MG63 (cell line): Measurements from ENCODE around the gene ESYT3. TPM values are rescaled to one million over a fixed set of nuclear protein-coding genes. Genes with fewer than 3 reads are reported as not detected.
"Not testable (repeated sequence)": the region's sequence is repeated elsewhere in the genome, so short reads cannot be mapped to it uniquely, and the experiment has no call there.

Source experiments
- DNase-seq: peaks from one replicate; pipeline ENCODE4 v3.0.0-alpha.2; 2020
- H3K27me3 ChIP-seq: fragments of 250-450 bp; sonication (Bioruptor Pico); 2 replicates; pipeline ENCODE4 v1.5.1; 2020; ENCODE audit warnings: mild to moderate bottlenecking, moderate library complexity
- H3K36me3 ChIP-seq: fragments of 250-450 bp; sonication (Bioruptor Pico); 2 replicates; pipeline ENCODE4 v1.5.1; 2020; ENCODE audit warnings: mild to moderate bottlenecking, moderate library complexity
- H3K4me3 ChIP-seq: fragments of 250-450 bp; sonication (Bioruptor Pico); 2 replicates; pipeline ENCODE4 v1.5.1; 2020; ENCODE audit warnings: mild to moderate bottlenecking, moderate library complexity
- H3K9me3 ChIP-seq: fragments of 250-450 bp; sonication (Bioruptor Pico); 2 replicates; pipeline ENCODE4 v1.5.1; 2020; ENCODE audit warnings: mild to moderate bottlenecking, moderate library complexity
- total RNA-seq: library from RNA; depleted of rRNA; stranded (reverse); fragments of >200 nt; shearing (Covaris generic); gene quantifications from 2 replicates; pipeline ENCODE4 v1.2.3, GENCODE V29; 2014; ENCODE audit warnings: low replicate concordance

The ESYT3 gene
- total RNA-seq, 1 experiment from 2014 or later: 0.23 TPM

DNA sequence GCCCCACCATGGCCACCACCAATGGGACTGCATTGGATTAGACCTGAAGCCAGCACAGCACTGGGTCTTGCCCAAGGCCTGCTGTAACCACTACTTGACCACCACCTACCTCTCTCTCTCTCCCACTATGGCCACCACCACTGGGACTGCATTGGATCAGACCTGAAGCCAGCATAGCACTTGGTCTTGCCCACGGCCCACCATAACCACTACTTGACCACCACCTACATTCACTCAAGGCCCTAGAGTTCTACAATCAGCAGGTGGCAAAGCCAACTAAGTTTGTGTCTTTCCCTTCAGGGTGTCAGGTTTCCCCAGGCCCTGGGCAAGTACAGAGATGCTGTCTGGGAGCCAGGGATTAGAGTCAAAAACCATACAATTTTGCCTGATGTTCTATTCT, 57.6 kb downstream of the ESYT3 start:
- Histone ChIP-seq H3K9me3 (peaks cover 24% of the 10 kb centered on the region), H3K36me3 (peaks cover 2% of the 10 kb centered on the region; the same call in 1 of the 2 replicates), H3K4me3 (no peak overlapping the region), H3K27me3 (no peaks in the 10 kb centered on the region)
- no peak for DNase-seq

DNA sequence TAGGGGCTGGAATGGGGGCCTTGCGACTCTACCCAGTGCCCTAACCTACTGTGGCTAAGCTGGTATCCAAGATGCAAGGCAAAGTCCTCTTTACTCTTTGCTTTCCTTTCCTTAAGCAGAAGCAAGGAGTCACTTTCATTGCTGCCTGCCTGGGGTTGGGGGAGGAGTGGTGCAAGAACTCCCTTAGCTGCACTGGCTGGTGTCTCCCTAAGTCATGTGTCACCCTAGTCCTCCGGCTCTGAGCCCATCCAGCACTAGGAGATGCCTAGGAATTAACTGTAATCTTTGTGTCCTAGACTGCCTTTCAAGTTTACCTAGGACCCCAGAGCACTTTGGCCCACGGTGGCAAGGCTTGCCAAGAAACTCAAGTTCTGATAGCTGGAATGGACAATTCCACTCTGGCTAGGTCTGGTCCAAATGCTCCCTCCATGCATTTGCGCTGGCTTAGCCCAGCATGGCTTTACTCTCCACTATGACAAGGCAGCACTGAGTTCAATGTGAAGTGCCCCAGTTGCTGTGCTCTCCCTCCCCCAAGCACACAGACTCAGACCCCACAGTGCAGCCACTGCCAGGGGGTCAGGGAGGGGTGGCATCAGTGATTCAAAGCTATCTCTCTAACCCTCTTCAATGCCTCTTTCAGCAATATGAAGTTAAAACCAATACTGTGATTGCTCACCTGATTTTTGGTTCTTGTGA, 58.7 kb downstream of the ESYT3 start:
- H3K9me3 ChIP-seq: peaks cover 16% of the 10 kb centered on the region

DNA sequence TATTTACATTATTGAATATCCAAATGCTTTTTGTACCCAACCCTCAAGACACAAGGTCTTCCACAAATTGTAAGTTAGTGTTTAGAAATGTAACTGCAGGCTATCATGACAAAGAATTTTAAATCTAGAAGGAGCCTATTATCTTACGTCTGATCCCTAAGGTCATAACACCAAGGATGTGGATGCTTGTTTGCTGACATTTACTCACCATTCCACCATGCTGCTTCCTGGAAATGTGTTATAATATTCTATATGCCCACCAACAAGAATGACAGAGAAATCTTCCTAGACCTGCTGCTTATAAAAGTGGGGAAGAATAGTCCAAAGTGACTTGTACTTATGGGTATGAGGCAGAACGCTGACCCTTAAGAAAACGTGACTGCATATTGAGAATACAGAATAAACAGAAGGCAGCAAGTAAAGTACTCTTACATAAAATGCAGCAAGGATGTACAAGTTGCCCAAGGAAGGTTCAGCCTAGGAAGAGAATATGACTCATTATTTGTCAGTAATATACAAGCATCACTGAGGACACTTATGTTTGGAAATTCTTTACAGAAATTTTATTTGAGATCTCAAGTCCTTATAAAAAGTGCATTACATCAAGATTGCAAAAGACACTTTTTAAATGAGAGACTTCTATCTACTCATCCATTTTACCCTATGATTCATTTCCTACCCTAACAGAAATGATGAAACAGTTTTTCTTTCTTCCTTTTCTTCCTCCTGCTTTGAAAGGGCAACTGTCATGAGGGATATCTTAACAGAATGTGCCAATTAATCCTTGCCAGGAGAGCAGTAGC, 59.6 kb downstream of the ESYT3 start:
- DNase-seq: peak; percentile 33
- no peaks in the 10 kb centered on the region for H3K27me3 ChIP-seq
- peaks cover 12% of the 10 kb centered on the region for H3K9me3 ChIP-seq
- no peak overlapping the region for H3K4me3 ChIP-seq
- H3K36me3 ChIP-seq: peaks cover under 1% of the 10 kb centered on the region; the same call in 1 of the 2 replicates

More for the DNA sequence above, 58.7 kb downstream of the ESYT3 start:
- Histone ChIP-seq H3K4me3 (no peak overlapping the region), H3K27me3 (no peaks in the 10 kb centered on the region), H3K36me3 (peaks cover 2% of the 10 kb centered on the region; the same call in 1 of the 2 replicates)
- no peak for DNase-seq

DNA sequence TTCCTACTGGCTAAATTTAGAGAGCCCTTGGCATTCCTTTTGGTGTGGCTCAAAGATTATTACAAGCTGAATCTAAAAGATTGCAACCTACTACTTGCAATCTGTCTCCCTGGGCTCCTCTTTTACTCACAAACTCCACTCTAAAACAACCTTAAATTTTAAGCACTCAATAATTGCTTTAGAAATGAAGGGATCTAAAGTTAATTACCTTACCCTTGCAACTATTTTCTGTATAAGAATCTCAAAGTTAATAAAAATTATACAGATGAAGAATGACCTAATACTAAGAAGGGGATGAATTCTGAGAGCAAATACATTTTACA, 60.2 kb downstream of the ESYT3 start:
- Histone ChIP-seq H3K9me3 (peaks cover 9% of the 10 kb centered on the region), H3K4me3 (no peak overlapping the region), H3K27me3 (no peaks in the 10 kb centered on the region), H3K36me3 (no peaks in the 10 kb centered on the region)
- DNase-seq: no peak

DNA sequence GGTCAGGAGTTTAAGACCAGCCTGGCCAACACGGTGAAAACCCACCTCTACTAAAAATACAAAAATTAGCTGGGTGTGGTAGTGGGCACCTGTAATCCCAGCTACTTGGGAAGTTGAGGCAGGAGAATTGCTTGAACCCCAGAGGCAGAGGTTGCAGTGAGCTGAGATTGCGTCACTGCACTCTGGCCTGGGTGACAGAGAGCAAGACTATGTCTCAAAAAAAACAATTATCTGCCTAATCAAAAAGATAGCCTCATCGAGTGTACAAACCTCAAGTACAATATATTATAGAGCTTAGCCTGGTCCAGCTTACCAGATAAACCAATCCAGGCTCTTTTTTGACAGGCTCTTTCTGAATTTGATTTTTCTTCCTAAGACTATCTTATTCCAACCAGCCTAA, 61.2 kb downstream of the ESYT3 start:
- not testable (repeated sequence) for DNase-seq, H3K27me3 ChIP-seq

DNA sequence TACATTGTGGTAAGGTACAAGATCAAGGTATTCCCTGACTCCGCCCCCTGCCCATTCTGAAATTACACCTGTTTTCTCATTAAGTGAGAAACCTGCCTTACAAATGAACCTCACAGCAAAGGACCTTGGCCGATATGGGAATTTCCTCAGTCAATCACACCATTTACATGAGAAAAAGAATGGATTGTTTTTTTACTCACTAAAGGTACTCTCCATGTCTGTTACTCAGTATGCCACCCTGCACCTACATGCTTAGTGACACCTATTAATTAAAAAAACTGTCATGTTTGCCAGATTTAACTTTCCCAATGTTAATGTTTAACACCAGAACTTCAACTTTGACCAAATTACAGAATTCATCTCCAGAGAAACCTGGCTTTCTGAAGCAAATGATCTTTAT, 62.0 kb downstream of the ESYT3 start:
- no peak for DNase-seq
- no peaks in the 10 kb centered on the region for H3K27me3 ChIP-seq
- H3K9me3 ChIP-seq: peaks cover 1% of the 10 kb centered on the region; the same call in 1 of the 2 replicates
- no peak overlapping the region for H3K4me3 ChIP-seq
- no peaks in the 10 kb centered on the region for H3K36me3 ChIP-seq

More for the DNA sequence above, 61.2 kb downstream of the ESYT3 start:
- not testable (repeated sequence) for H3K36me3 ChIP-seq, H3K4me3 ChIP-seq, H3K9me3 ChIP-seq

DNA sequence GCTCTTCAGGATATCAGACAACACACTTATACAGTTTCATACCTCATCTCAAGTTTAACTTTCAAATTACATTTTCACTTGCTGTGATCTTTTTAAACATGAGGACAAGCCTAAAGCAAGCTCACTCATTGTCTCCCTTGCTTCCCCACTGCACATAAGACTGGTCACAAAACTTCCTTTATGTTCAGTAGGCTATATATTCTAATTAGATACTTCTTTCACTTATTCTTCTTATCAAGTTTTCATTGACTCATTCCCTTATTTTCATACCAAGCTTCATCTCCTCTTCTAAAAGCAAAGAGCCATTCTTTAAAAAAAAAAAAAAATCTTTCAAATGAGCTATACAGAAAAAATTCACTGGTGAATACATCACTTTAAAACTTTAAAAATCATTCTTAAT, 62.6 kb downstream of the ESYT3 start:
- Histone ChIP-seq H3K36me3 (no peaks in the 10 kb centered on the region), H3K27me3 (no peaks in the 10 kb centered on the region), H3K4me3 (no peak overlapping the region), H3K9me3 (no peaks in the 10 kb centered on the region)
- DNase-seq: no peak

DNA sequence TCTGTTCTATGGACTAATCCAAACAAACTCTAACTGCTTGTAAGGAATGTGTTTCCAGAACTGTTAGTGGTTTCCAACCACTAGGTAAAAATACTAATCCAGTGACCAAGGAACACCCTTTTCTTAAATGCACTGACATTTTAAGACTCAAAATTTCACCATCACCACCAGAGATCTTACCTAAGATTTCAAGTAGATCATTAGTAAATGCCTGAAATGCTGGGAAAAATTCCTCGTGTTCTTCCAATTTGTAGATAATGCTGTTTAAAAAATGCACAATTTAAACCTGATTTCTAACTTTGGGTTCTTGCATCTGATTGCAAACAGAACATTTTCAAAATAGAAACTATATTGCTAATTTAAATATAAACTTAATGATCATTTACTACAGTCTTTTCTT, 63.4 kb downstream of the ESYT3 start:
- Histone ChIP-seq H3K4me3 (no peak overlapping the region), H3K27me3 (no peaks in the 10 kb centered on the region), H3K36me3 (no peaks in the 10 kb centered on the region), H3K9me3 (no peaks in the 10 kb centered on the region)
- no peak for DNase-seq

DNA sequence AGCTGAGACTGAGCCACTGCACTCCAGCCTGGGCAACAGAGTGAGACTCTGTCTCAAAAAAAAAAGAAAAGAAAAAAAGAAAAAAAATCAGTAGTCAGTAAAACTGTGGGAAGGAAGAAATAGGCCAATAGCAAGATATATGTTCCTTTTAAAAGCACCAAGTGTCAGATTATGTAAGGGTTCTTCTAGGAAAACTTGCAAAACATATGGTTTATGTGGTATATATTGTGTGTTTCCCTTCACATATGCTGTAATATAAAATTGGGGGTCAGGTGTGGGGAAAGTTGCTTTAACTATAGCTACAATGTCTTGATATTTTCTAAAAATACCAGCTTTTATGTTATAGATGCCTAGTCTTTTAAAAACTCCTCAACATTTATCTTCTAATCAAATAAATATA, 64.6 kb downstream of the ESYT3 start:
- Histone ChIP-seq H3K4me3 (no peak overlapping the region), H3K36me3 (no peaks in the 10 kb centered on the region), H3K27me3 (no peaks in the 10 kb centered on the region), H3K9me3 (no peaks in the 10 kb centered on the region)
- DNase-seq: no peak

DNA sequence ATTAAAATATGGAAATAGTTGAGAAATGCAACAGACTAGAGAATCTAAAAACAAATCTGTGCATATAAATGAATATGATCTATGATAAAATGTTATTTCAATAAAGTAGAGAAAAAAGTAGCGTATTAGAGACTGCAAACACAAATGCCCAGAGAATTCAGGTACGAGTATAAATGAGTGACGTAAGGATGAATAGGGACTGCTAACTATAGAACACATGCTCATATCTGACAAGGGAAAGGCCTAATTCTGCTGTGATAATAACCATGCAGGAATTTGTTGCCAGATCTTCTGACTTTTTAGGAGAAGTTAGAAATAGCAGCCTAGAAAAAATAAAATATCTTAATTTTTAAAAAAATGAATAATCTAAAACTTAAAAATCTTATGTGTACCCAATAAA, 73.1 kb downstream of the ESYT3 start:
- H3K36me3 ChIP-seq: no peaks in the 10 kb centered on the region
- H3K27me3 ChIP-seq: no peaks in the 10 kb centered on the region
- H3K4me3 ChIP-seq: no peak overlapping the region
- no peak for DNase-seq
- no peaks in the 10 kb centered on the region for H3K9me3 ChIP-seq

DNA sequence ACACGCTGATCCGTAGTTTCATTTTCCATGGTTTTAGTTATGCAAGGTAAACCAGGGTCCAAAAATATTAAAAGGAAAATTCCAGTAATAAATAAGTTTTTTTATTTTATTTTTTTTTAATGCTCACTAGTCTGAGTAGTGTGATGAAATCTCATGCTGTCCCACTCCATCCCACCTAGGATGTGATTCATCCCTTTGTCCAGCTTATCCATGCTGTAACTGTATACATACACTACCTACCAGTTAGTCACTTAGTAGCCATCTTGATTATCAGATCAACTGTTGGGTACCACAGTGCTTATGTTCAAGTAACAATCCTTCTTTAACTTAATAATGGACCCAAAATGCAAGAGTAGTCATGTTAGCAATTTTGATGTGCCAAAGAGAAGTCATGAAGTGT, 75.2 kb downstream of the ESYT3 start:
- no peak for DNase-seq
- no peaks in the 10 kb centered on the region for H3K36me3 ChIP-seq
- no peak overlapping the region for H3K4me3 ChIP-seq

DNA sequence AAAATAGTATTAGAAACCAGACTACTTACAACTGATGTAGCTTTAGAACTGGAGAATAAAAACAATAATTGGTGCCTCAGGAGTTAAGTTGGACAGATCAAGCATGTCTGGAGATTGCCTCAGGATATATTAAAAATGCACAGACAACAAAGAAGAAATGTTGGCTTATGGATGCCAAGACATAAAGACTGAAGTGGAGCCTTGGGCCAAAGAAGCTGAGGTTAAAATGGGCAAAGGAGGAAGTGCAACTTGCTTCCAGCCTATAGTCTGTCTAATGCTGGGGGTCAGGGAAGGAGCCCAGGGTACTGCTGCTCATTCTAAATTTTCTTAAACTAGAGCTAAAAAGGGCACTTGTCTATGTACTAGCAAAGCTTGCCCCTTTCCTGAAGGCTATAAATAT, 77.5 kb downstream of the ESYT3 start:
- DNase-seq: no peak
- H3K36me3 ChIP-seq: no peaks in the 10 kb centered on the region
- no peaks in the 10 kb centered on the region for H3K9me3 ChIP-seq
- no peak overlapping the region for H3K4me3 ChIP-seq
- no peaks in the 10 kb centered on the region for H3K27me3 ChIP-seq

More for the DNA sequence above, 75.2 kb downstream of the ESYT3 start:
- H3K9me3 ChIP-seq: no peaks in the 10 kb centered on the region
- no peaks in the 10 kb centered on the region for H3K27me3 ChIP-seq

DNA sequence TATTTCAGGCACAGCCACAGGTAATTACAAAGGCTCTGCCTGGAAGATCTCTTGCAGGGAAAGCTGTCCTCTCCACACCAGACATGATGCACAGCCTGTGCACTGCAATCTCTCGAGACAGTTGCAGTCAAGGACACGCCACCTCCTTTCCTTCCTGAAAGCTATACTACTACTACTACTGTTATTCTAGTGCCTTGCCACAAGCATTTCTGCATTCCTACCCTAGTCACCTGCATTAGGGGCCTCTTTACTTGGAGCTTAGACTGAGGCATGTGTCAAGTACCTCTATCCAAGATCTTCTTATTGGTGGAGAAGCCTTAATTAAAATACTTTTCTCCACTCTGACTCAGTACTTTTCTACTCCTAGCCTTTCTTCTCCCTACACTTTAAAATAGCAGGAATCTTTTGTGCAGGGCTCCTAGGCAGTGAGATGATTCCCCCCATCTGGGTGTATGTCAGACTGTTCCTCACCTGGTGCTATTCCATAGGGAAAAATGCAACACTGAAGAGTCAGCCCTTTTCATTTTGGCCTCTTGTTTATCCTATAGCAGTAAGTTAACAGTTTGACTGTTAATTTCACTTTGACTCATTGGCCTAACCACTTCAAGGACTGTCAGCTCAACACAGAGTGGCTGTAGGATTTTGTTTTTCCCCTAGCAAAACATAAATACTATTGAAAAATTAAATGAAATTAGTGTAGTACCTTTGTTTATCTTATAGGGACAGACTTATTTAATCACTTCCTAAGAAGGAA, 78.9 kb downstream of the ESYT3 start:
- Histone ChIP-seq H3K36me3 (no peaks in the 10 kb centered on the region), H3K4me3 (no peak overlapping the region), H3K9me3 (peaks cover 3% of the 10 kb centered on the region; the same call in 1 of the 2 replicates), H3K27me3 (no peaks in the 10 kb centered on the region)
- no peak for DNase-seq

DNA sequence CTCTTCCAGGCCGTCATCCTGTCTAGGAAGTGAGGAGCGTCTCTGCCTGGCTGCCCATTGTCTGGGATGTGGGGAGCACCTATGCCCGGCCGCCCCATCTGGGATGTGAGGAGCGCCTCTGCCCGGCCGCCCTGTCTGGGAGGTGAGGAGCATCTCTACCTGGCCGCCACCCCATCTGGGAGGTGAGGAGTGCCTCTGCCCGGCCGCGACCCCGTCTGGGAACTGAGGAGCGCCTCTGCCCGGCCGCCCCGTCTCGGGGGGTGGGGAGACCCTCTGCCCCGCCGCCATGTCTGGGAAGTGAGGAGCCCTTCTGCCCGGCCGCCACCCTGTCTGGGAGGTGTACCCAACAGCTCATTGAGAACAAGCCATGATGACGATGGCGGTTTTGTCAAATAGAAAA, 87.0 kb downstream of the ESYT3 start:
- not testable (repeated sequence) for H3K27me3 ChIP-seq, H3K4me3 ChIP-seq, H3K36me3 ChIP-seq, DNase-seq, H3K9me3 ChIP-seq
